Hepatocyte (in vitro differentiated cells): ENCODE measurements around the gene ABLIM2. TPM values are rescaled to one million over a fixed set of nuclear protein-coding genes. Genes with fewer than 3 reads are reported as not detected.

Experiments
- DNase-seq: peaks from one replicate; pipeline ENCODE4 v3.0.0-alpha.2; 2016; ENCODE audit warnings: low spot score
- H2AFZ ChIP-seq: fragments of 200-600 bp; sonication (generic); 2 replicates; pipeline ENCODE4 v1.6.0; 2016; ENCODE audit warnings: antibody characterized with exemption, mild to moderate bottlenecking
- H3K27ac ChIP-seq: fragments of 200-600 bp; sonication (generic); 2 replicates; pipeline ENCODE4 v1.5.1; 2016; ENCODE audit warnings: mild to moderate bottlenecking
- H3K27me3 ChIP-seq: fragments of 200-600 bp; sonication (generic); 2 replicates; pipeline ENCODE4 v1.6.1; 2016
- H3K36me3 ChIP-seq: fragments of 200-600 bp; sonication (generic); replicated peaks from 2 replicates; pipeline ENCODE4 v1.5.1; 2016; ENCODE audit warnings: low read depth; ENCODE audit not compliant: insufficient read depth
- H3K4me1 ChIP-seq: fragments of 200-600 bp; sonication (generic); 2 replicates; pipeline ENCODE4 v1.5.1; 2016; ENCODE audit warnings: mild to moderate bottlenecking, moderate library complexity; ENCODE audit not compliant: insufficient read depth
- H3K4me2 ChIP-seq: fragments of 200-600 bp; sonication (generic); 2 replicates; pipeline ENCODE4 v1.6.0; 2016
- H3K4me3 ChIP-seq: fragments of 200-600 bp; sonication (generic); 2 replicates; pipeline ENCODE4 v1.5.1; 2016; ENCODE audit warnings: mild to moderate bottlenecking
- H3K79me2 ChIP-seq: fragments of 200-600 bp; sonication (generic); 2 replicates; pipeline ENCODE4 v1.6.0; 2017; ENCODE audit warnings: mild to moderate bottlenecking
- H3K9me2 ChIP-seq: fragments of 200-600 bp; sonication (generic); replicated peaks from 2 replicates; pipeline ENCODE4 v1.6.0; 2017; ENCODE audit warnings: mild to moderate bottlenecking; ENCODE audit not compliant: insufficient read depth
- H3K9me3 ChIP-seq: fragments of 200-600 bp; sonication (generic); 2 replicates; pipeline ENCODE4 v1.5.1; 2016; ENCODE audit warnings: low read depth, mild to moderate bottlenecking
- H4K20me1 ChIP-seq: fragments of 200-600 bp; sonication (generic); 2 replicates; pipeline ENCODE4 v1.6.0; 2016; ENCODE audit warnings: mild to moderate bottlenecking; ENCODE audit not compliant: insufficient read depth, poor library complexity, severe bottlenecking
- CTCF ChIP-seq: fragments of 200-600 bp; sonication (generic); IDR thresholded peaks from 2 replicates; pipeline ENCODE4 v1.5.1; 2016; ENCODE audit warnings: antibody characterized with exemption, mild to moderate bottlenecking; ENCODE audit not compliant: poor library complexity
- EZH2 ChIP-seq: fragments of 200-600 bp; sonication (generic); IDR thresholded peaks from 2 replicates; pipeline ENCODE4 v1.6.1; 2016; ENCODE audit warnings: antibody characterized with exemption, mild to moderate bottlenecking, borderline replicate concordance
- EZH2phosphoT487 ChIP-seq: fragments of 200-600 bp; sonication (generic); IDR thresholded peaks from one replicate; pipeline ENCODE4 v1.6.1; 2018; ENCODE audit warnings: antibody characterized with exemption, mild to moderate bottlenecking, low read depth, moderate library complexity; ENCODE audit not compliant: unreplicated experiment, severe bottlenecking
- WGBS: methylation state at CpG from one replicate; pipeline ENCODE4 v1.1.6; 2016; ENCODE audit warnings: low lambda C conversion rate; ENCODE audit errors: missing lambda C conversion rate; 5-methylcytosine and 5-hydroxymethylcytosine counted together
- polyA plus RNA-seq: library from polyadenylated mRNA; unstranded; fragments of >200 nt; fragmentation: Nextera tagmentation; extraction: Ambion mirVana; gene quantifications from 2 replicates; pipeline ENCODE4 v1.2.1, GENCODE V29; 2016
- total RNA-seq: library from RNA; depleted of rRNA; stranded (reverse); fragments of >200 nt; gene quantifications from 2 replicates; pipeline ENCODE4 v1.2.3, GENCODE V29; 2014

ABLIM2 gene
- total and polyA plus RNA-seq, 2 experiments from 2014 or later = 1.7 to 2.0 TPM

DNA sequence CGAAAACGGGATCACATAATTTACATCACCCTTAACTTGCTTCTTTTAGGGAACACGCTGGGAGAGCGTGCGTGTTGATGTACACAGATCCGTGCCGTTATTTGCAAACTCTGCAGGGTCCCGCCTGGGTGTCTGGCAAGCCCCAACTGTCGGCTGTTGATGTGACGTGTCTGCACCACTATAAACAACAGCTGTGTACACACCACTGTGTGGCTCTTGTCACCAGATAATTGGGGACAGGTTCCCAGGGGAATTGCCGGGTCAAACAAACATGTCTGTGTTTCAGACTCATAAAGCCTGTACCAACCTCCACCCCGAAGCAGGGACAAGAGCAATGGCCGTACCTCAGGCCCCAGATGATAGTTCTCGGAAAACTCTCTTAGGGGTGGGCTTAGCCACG lies 113.9 kb downstream of the ABLIM2 start:
- H3K79me2 ChIP-seq = no peaks in the 10 kb centered on the region
- no peak overlapping the region for H3K27ac ChIP-seq
- TF ChIP-seq EZH2phosphoT487 (no peak), EZH2 (no peak), CTCF (no peak)
- H4K20me1 ChIP-seq = no peaks in the 10 kb centered on the region
- H3K9me3 ChIP-seq = no peaks in the 10 kb centered on the region
- no peaks in the 10 kb centered on the region for H3K4me1 ChIP-seq
- H3K36me3 ChIP-seq = no peaks in the 10 kb centered on the region
- H3K4me2 ChIP-seq = no peak overlapping the region
- no peak for DNase-seq
- H2AFZ ChIP-seq = no peak overlapping the region
- H3K4me3 ChIP-seq = no peak overlapping the region
- H3K27me3 ChIP-seq = no peaks in the 10 kb centered on the region
- WGBS = 55% methylated on average over 15 of the region's 15 CpGs
- no peaks in the 10 kb centered on the region for H3K9me2 ChIP-seq

DNA sequence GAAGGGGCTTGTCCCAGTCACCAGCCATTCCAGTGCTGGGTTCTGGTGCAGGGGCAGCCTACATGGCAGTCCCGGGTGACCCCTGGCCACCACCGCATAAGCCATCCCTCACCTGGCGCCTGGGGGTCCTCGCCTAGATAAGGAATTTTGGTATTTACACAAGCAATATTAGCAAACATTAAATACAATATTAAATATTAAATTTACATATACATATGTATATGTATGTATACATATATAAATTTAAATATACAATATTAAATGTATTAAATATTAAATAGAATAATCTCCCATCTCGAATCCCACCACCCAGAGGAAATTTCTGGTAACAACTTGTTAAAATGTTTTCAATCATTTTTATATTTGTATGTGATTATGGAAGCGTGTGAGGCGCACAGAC lies 114.4 kb downstream of the ABLIM2 start:
- H3K9me3 ChIP-seq = no peaks in the 10 kb centered on the region
- H3K4me3 ChIP-seq = no peak overlapping the region
- DNase-seq = no peak
- H3K4me1 ChIP-seq = no peaks in the 10 kb centered on the region
- no peak overlapping the region for H2AFZ ChIP-seq
- no peaks in the 10 kb centered on the region for H4K20me1 ChIP-seq
- no peaks in the 10 kb centered on the region for H3K36me3 ChIP-seq
- TF ChIP-seq EZH2phosphoT487 (no peak), EZH2 (no peak), CTCF (no peak)
- H3K79me2 ChIP-seq = no peaks in the 10 kb centered on the region
- H3K9me2 ChIP-seq = no peaks in the 10 kb centered on the region
- no peak overlapping the region for H3K4me2 ChIP-seq
- no peaks in the 10 kb centered on the region for H3K27me3 ChIP-seq
- WGBS = 90% methylated on average over 7 of the region's 7 CpGs
- H3K27ac ChIP-seq = no peak overlapping the region

DNA sequence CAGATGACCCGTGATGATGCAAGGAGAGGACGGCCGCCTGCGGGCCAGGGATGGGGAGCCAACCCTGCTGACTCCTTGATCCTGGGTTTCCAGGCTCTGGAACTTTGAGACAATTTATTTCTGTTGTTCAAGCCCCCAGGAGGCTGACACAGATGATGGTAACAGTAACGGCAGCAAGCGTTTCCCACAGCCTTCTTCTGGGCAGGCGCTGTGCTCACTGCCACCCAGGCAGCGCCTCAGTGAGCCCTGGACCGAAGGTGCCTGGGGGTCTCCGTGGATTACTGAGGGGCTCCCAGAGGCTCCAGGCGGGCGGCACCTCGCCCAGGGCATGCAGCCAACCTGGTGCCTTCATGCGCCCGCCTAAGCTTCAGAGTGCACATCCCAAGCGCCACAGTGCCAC lies 115.0 kb downstream of the ABLIM2 start:
- no peak for DNase-seq
- Histone ChIP-seq H4K20me1 (no peaks in the 10 kb centered on the region), H3K27ac (no peak overlapping the region), H3K9me2 (no peaks in the 10 kb centered on the region), H3K27me3 (no peaks in the 10 kb centered on the region), H3K4me3 (no peak overlapping the region), H3K79me2 (no peaks in the 10 kb centered on the region), H3K9me3 (no peaks in the 10 kb centered on the region), H3K4me1 (no peaks in the 10 kb centered on the region), H2AFZ (no peak overlapping the region), H3K4me2 (no peak overlapping the region), H3K36me3 (no peaks in the 10 kb centered on the region)
- TF ChIP-seq EZH2phosphoT487 (no peak), EZH2 (no peak), CTCF (no peak)
- WGBS = 90% methylated on average over 16 of the region's 16 CpGs

DNA sequence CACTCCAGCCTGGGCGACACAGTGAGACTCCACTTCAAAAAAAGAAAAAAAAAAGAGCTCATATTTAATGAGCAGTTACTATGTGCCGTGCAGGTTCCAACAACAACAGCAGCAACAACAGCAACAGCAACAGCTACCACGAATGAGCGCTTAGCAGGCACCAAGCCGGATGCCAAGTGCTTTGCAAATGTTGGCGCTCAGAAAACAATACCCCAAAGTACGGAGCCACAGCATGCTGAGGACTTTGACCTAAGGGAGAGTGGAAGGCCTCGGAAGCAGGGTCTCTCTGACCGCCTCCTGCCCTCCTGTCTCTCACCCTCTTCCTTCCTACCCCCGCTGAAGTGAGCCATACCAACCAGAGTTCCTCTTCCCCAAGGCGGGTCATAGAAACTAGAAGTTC lies 116.7 kb downstream of the ABLIM2 start:
- Histone ChIP-seq H3K36me3 (no peaks in the 10 kb centered on the region), H3K79me2 (no peaks in the 10 kb centered on the region), H3K4me3 (no peak overlapping the region), H2AFZ (no peak overlapping the region), H4K20me1 (no peaks in the 10 kb centered on the region), H3K4me2 (no peak overlapping the region), H3K27me3 (no peaks in the 10 kb centered on the region), H3K9me3 (no peaks in the 10 kb centered on the region), H3K9me2 (no peaks in the 10 kb centered on the region), H3K4me1 (no peaks in the 10 kb centered on the region), H3K27ac (no peak overlapping the region)
- no peak for DNase-seq
- 89% methylated on average over 11 of the region's 11 CpGs for WGBS
- TF ChIP-seq EZH2phosphoT487 = no peak
- TF ChIP-seq CTCF = no peak
- TF ChIP-seq EZH2 = no peak
